H9 (cell line): ENCODE results near the gene ERP44. TPM values are rescaled to one million over a fixed set of nuclear protein-coding genes. Genes with fewer than 3 reads are reported as not detected.

Source experiments
- DNase-seq: peaks from one replicate; pipeline ENCODE4 v3.0.0-alpha.2; 2017
- H2AFZ ChIP-seq: one replicate; pipeline ENCODE4 v1.6.1; 2013; ENCODE audit warnings: mild to moderate bottlenecking, low read length, control low read depth, moderate library complexity
- H2AK5ac ChIP-seq: 2 replicates; pipeline ENCODE4 v1.6.1; 2013; ENCODE audit warnings: low read length, control low read depth, mixed read lengths; ENCODE audit not compliant: insufficient read length
- H2BK120ac ChIP-seq: one replicate; pipeline ENCODE4 v1.6.1; 2013; ENCODE audit warnings: low read depth, mild to moderate bottlenecking, low read length, control low read depth, inconsistent platforms; ENCODE audit not compliant: poor library complexity, severe bottlenecking
- H2BK12ac ChIP-seq: 2 replicates; pipeline ENCODE4 v1.6.1; 2013; ENCODE audit warnings: low read length, control low read depth, mixed read lengths, low read depth; ENCODE audit not compliant: insufficient read length
- H2BK15ac ChIP-seq: 2 replicates; pipeline ENCODE4 v1.6.1; 2013; ENCODE audit warnings: low read depth, low read length, control low read depth
- H2BK20ac ChIP-seq: one replicate; pipeline ENCODE4 v1.6.1; 2013; ENCODE audit warnings: low read depth, mild to moderate bottlenecking, low read length, control low read depth, inconsistent platforms; ENCODE audit not compliant: poor library complexity, severe bottlenecking
- H2BK5ac ChIP-seq: 2 replicates; pipeline ENCODE4 v1.6.1; 2013; ENCODE audit warnings: low read length, control low read depth, mixed read lengths; ENCODE audit not compliant: insufficient read length
- H3K14ac ChIP-seq: 2 replicates; pipeline ENCODE4 v1.6.1; 2013; ENCODE audit warnings: low read length, control low read depth; ENCODE audit not compliant: insufficient read depth
- H3K18ac ChIP-seq: 2 replicates; pipeline ENCODE4 v1.6.1; 2013; ENCODE audit warnings: low read depth, mild to moderate bottlenecking, mixed read lengths, low read length, control low read depth; ENCODE audit not compliant: insufficient read length
- H3K23ac ChIP-seq: 2 replicates; pipeline ENCODE4 v1.6.1; 2013; ENCODE audit warnings: low read length, control low read depth, mixed read lengths, low read depth; ENCODE audit not compliant: insufficient read length
- H3K23me2 ChIP-seq: 2 replicates; pipeline ENCODE4 v1.6.1; 2013; ENCODE audit warnings: low read depth, mild to moderate bottlenecking, mixed read lengths, low read length, control low read depth; ENCODE audit not compliant: insufficient read length, poor library complexity, severe bottlenecking
- H3K27ac ChIP-seq: 2 replicates; pipeline ENCODE4 v1.5.1; 2013; ENCODE audit warnings: low read length, control low read depth, mixed read lengths, low read depth; ENCODE audit not compliant: insufficient read length
- H3K27me3 ChIP-seq: 2 replicates; pipeline ENCODE4 v1.6.1; 2013; ENCODE audit warnings: low read length, control low read depth, inconsistent platforms; ENCODE audit not compliant: insufficient read depth
- H3K4ac ChIP-seq: 2 replicates; pipeline ENCODE4 v1.6.1; 2013; ENCODE audit warnings: low read depth, mild to moderate bottlenecking, control low read depth, inconsistent platforms, low read length, moderate library complexity
- H3K4me1 ChIP-seq: 2 replicates; pipeline ENCODE4 v1.6.1; 2013; ENCODE audit warnings: low read length, control low read depth, inconsistent platforms; ENCODE audit not compliant: insufficient read depth
- H3K4me2 ChIP-seq: 2 replicates; pipeline ENCODE4 v1.6.1; 2013; ENCODE audit warnings: low read length, control low read depth, mixed read lengths; ENCODE audit not compliant: insufficient read length, insufficient read depth
- H3K56ac ChIP-seq: 2 replicates; pipeline ENCODE4 v1.6.1; 2013; ENCODE audit warnings: low read depth, mild to moderate bottlenecking, mixed read lengths, low read length, control low read depth; ENCODE audit not compliant: insufficient read length
- H3K79me1 ChIP-seq: 2 replicates; pipeline ENCODE4 v1.6.1; 2013; ENCODE audit warnings: low read depth, mild to moderate bottlenecking, moderate library complexity, low read length, control low read depth, inconsistent platforms; ENCODE audit not compliant: insufficient read depth, poor library complexity, severe bottlenecking
- H3K79me2 ChIP-seq: 2 replicates; pipeline ENCODE4 v1.6.1; 2013; ENCODE audit warnings: low read length, control low read depth, inconsistent platforms; ENCODE audit not compliant: insufficient read depth
- H3K9ac ChIP-seq: 2 replicates; pipeline ENCODE4 v1.6.1; 2013; ENCODE audit warnings: low read length, control low read depth, mixed read lengths; ENCODE audit not compliant: insufficient read length; ENCODE audit errors: extremely low read depth
- H3K9me3 ChIP-seq: one replicate; pipeline ENCODE4 v1.6.1; 2013; ENCODE audit warnings: low read depth, low read length, inconsistent platforms; ENCODE audit not compliant: control insufficient read depth
- H3T11ph ChIP-seq: one replicate; pipeline ENCODE4 v1.6.1; 2013; ENCODE audit warnings: mild to moderate bottlenecking, low read length, control low read depth, inconsistent platforms
- H4K20me1 ChIP-seq: one replicate; pipeline ENCODE4 v1.6.1; 2013; ENCODE audit not compliant: control insufficient read depth, insufficient read length, insufficient read depth
- H4K5ac ChIP-seq: 2 replicates; pipeline ENCODE4 v1.6.1; 2013; ENCODE audit warnings: low read depth, mild to moderate bottlenecking, mixed read lengths, low read length, control low read depth; ENCODE audit not compliant: insufficient read length
- H4K8ac ChIP-seq: replicated peaks from 2 replicates; pipeline ENCODE4 v1.6.1; 2013; ENCODE audit warnings: low read length, control low read depth, mixed read lengths, low read depth; ENCODE audit not compliant: insufficient read length
- H4K91ac ChIP-seq: 2 replicates; pipeline ENCODE4 v1.6.1; 2013; ENCODE audit warnings: low read depth, mild to moderate bottlenecking, moderate library complexity, mixed read lengths, low read length, control low read depth; ENCODE audit not compliant: insufficient read length
- H3K27ac Mint-ChIP-seq, 3 experiments: 2 replicates in 2 of 3; 3 replicates in 1 of 3; pipeline ENCODE4 v1.8.0; 2020 to 2021; ENCODE audit warnings: mixed read lengths in 3 of 3, mild to moderate bottlenecking in 1 of 3, moderate library complexity in 1 of 3
- H3K27me3 Mint-ChIP-seq: 2 replicates; pipeline ENCODE4 v1.8.0; 2021; ENCODE audit warnings: low read depth, mild to moderate bottlenecking, moderate library complexity, mixed read lengths
- H3K36me3 Mint-ChIP-seq, 3 experiments: 2 replicates in 2 of 3; 3 replicates in 1 of 3; pipeline ENCODE4 v1.8.0; 2020 to 2021; ENCODE audit warnings: low read depth in 3 of 3, mixed read lengths in 3 of 3; ENCODE audit not compliant: insufficient read depth in 1 of 3
- H3K4me1 Mint-ChIP-seq, 2 experiments: 2 replicates each; pipeline ENCODE4 v1.8.0; 2020; ENCODE audit warnings: mixed read lengths in 2 of 2
- H3K4me3 Mint-ChIP-seq, 2 experiments: 2 replicates in 1 of 2; 3 replicates in 1 of 2; pipeline ENCODE4 v1.8.0; 2020 to 2021; ENCODE audit warnings: mild to moderate bottlenecking in 2 of 2, mixed read lengths in 2 of 2, moderate library complexity in 1 of 2
- H3K9me3 Mint-ChIP-seq, 2 experiments: 2 replicates in 1 of 2; 3 replicates in 1 of 2; pipeline ENCODE4 v1.8.0; 2020; ENCODE audit warnings: mild to moderate bottlenecking in 2 of 2, mixed read lengths in 2 of 2, moderate library complexity in 1 of 2
- WGBS: extraction: QIAGEN DNeasy Blood & Tissue Kit; methylation state at CpG from one replicate; pipeline ENCODE4 v1.1.7; 2013; ENCODE audit warnings: missing lambda C conversion rate, low lambda C conversion rate, mixed read lengths; ENCODE audit not compliant: insufficient read length; ENCODE audit errors: extremely low coverage; 5-methylcytosine and 5-hydroxymethylcytosine counted together
- total RNA-seq: library from RNA; stranded (reverse); gene quantifications from 2 replicates; pipeline ENCODE4 v1.2.1, GENCODE V29; 2021
- TF ChIP-seq, protein P1 (sequence below): fragments of 200-600 bp; sonication (generic); conservative IDR thresholded peaks from 3 replicates; pipeline ENCODE4 v1.8.0; 2021; ENCODE audit warnings: antibody characterized with exemption, mild to moderate bottlenecking

Gene ERP44
- total RNA-seq, 1 experiment from 2014 or later = 15.4 TPM

DNA sequence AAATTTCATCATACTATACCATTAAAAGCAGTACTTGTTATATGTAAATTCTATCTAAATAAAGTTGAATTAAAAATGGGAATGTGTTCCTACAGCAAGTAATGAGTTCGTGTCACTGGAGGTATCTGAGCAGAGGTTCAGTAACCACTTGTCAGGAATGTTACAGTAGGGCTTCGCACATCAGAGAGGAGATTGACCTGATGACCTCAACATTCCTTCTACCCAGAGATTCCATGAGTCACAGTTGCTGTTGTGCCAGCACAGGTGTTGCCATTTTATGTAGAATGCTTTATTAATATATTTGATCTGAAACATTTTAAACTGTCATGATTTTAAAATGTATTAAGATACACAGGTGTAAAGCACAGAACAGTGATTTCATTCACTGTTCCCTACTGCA, 132.1 kb downstream of the ERP44 start:
- Histone ChIP-seq H2BK12ac (no peak overlapping the region), H3T11ph (no peak overlapping the region), H3K4me2 (no peak overlapping the region), H3K9ac (no peak overlapping the region), H4K8ac (no peak overlapping the region), H2AK5ac (no peak overlapping the region), H3K27me3 (no peaks in the 10 kb centered on the region), H3K56ac (no peak overlapping the region), H2BK120ac (no peak overlapping the region), H4K20me1 (no peaks in the 10 kb centered on the region), H3K4ac (no peak overlapping the region), H3K4me1 (no peaks in the 10 kb centered on the region), H3K79me2 (no peaks in the 10 kb centered on the region), H2BK15ac (no peak overlapping the region), H3K79me1 (no peaks in the 10 kb centered on the region), H3K23me2 (peaks cover 2% of the 10 kb centered on the region), H4K5ac (no peak overlapping the region), H2BK5ac (no peak overlapping the region), H3K14ac (no peak overlapping the region), H3K27ac (no peak overlapping the region), H3K23ac (no peak overlapping the region), H4K91ac (no peak overlapping the region), H2AFZ (no peak overlapping the region), H2BK20ac (no peak overlapping the region), H3K18ac (no peak overlapping the region), H3K9me3 (no peaks in the 10 kb centered on the region)
- Mint-ChIP-seq H3K4me1 (peaks cover 26 to 29% of the 10 kb centered on the region in 2 experiments), H3K27me3 (no peaks in the 10 kb centered on the region), H3K9me3 (no peaks in the 10 kb centered on the region; a peak in 1 of 5 replicates), H3K4me3 (no peak overlapping the region), H3K27ac (peak overlapping the region in 1 of 3 experiments; percentile 91; a peak in 1 of 7 replicates), H3K36me3 (no peaks in the 10 kb centered on the region; a peak in 1 of 7 replicates)
- WGBS = no CpG with 5 or more reads among the region's 2 CpGs
- TF ChIP-seq, protein P1, sequence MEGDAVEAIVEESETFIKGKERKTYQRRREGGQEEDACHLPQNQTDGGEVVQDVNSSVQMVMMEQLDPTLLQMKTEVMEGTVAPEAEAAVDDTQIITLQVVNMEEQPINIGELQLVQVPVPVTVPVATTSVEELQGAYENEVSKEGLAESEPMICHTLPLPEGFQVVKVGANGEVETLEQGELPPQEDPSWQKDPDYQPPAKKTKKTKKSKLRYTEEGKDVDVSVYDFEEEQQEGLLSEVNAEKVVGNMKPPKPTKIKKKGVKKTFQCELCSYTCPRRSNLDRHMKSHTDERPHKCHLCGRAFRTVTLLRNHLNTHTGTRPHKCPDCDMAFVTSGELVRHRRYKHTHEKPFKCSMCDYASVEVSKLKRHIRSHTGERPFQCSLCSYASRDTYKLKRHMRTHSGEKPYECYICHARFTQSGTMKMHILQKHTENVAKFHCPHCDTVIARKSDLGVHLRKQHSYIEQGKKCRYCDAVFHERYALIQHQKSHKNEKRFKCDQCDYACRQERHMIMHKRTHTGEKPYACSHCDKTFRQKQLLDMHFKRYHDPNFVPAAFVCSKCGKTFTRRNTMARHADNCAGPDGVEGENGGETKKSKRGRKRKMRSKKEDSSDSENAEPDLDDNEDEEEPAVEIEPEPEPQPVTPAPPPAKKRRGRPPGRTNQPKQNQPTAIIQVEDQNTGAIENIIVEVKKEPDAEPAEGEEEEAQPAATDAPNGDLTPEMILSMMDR = no peak
- peak; percentile 40 for DNase-seq
